Measurements from ENCODE around the gene GAREM2. TPM values are rescaled to one million over a fixed set of nuclear protein-coding genes. Genes with fewer than 3 reads are reported as not detected.

The GAREM2 gene
- total and polyA plus RNA-seq, 9 of the 15 experiments (the other 6 are each of a cell fraction or from before 2014, with no cell fraction given), result 1.7 to 12.4 (median 2.5) TPM

DNA sequence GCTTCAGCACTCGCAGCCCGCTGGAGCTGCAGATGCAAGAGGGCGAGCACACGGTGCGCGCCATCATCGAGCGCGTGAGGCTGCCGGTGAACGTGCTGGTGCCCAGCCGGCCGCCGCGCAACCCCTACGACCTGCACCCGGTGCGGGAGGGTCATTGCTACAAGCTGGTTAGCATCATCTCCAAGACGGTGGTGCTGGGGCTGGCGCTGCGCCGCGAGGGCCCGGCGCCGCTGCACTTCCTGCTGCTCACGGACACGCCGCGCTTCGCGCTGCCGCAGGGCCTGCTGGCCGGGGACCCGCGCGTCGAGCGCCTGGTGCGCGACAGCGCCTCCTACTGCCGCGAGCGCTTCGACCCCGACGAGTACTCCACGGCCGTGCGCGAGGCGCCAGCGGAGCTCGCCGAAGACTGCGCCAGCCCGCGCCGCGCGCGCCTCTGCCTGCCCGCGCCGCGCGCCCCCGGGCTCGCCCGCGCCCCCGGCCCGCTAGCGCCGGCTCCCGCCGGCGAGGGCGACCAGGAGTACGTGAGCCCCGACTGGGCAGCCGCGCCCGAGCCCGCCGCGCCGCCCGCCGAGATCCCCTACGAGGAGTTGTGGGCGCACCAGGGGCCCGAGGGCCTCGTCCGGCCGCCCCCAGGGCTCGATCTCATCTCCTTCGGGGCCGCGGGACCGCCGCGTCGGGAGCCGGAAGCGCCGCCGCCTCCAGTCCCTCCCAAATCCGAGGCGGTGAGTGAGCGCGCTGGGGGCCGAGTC, 11.8 kb downstream of the GAREM2 start (continued):
- TF ChIP-seq ZNF384 (IDR thresholded peaks at IDR 0.05; ENCODE audit: low read depth, low read length) (no peak), SAFB (IDR thresholded peaks at IDR 0.05; ENCODE audit: borderline replicate concordance, low read depth, low read length) (peak; percentile 82), ZSCAN32 (CRISPR knock-in tag; IDR thresholded peaks at IDR 0.05) (no peak), ZNF830 (CRISPR knock-in tag; IDR thresholded peaks at IDR 0.05) (no peak), NCOR1 (IDR thresholded peaks at IDR 0.05) (no peak), ZFP30 (CRISPR knock-in tag; IDR thresholded peaks at IDR 0.05; ENCODE audit: borderline replicate concordance) (no peak), SMAD1 (IDR thresholded peaks at IDR 0.05; ENCODE audit: low read depth, low read length, partially characterized antibody) (no peak), SIRT6 (IDR thresholded peaks at IDR 0.05; ENCODE audit: low read depth, low read length) (no peak), MEIS2 (IDR thresholded peaks at IDR 0.05; ENCODE audit: partially characterized antibody) (no peak), ATF7 (IDR thresholded peaks at IDR 0.05) (peak; percentile 66), CREBBP (IDR thresholded peaks at IDR 0.05; ENCODE audit: low read depth, low read length) (no peak), JUN (IDR thresholded peaks at IDR 0.05; ENCODE audit: borderline replicate concordance, low read depth, low read length) (no peak; the same call in 1 of the 2 replicates), JUN (CRISPR knock-in tag; IDR thresholded peaks at IDR 0.05; ENCODE audit: borderline replicate concordance) (no peak), MYNN (IDR thresholded peaks at IDR 0.05) (no peak), MYNN (CRISPR knock-in tag; IDR thresholded peaks at IDR 0.05) (no peak), NCOA2 (IDR thresholded peaks at IDR 0.05; ENCODE audit: partially characterized antibody in 2 of 2) (no peak)
- TF ChIP-seq, protein P1, sequence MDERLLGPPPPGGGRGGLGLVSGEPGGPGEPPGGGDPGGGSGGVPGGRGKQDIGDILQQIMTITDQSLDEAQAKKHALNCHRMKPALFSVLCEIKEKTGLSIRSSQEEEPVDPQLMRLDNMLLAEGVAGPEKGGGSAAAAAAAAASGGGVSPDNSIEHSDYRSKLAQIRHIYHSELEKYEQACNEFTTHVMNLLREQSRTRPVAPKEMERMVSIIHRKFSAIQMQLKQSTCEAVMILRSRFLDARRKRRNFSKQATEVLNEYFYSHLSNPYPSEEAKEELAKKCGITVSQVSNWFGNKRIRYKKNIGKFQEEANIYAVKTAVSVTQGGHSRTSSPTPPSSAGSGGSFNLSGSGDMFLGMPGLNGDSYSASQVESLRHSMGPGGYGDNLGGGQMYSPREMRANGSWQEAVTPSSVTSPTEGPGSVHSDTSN (CRISPR knock-in tag; IDR thresholded peaks at IDR 0.05; ENCODE audit: low read depth), result no peak
- TF ChIP-seq, protein P1 (tag; conservative IDR thresholded peaks at IDR 0.05; ENCODE audit: low read depth), result no peak
- TF ChIP-seq, protein P2, sequence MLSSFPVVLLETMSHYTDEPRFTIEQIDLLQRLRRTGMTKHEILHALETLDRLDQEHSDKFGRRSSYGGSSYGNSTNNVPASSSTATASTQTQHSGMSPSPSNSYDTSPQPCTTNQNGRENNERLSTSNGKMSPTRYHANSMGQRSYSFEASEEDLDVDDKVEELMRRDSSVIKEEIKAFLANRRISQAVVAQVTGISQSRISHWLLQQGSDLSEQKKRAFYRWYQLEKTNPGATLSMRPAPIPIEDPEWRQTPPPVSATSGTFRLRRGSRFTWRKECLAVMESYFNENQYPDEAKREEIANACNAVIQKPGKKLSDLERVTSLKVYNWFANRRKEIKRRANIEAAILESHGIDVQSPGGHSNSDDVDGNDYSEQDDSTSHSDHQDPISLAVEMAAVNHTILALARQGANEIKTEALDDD (IDR thresholded peaks at IDR 0.05), result no peak
- TF ChIP-seq, protein P3, sequence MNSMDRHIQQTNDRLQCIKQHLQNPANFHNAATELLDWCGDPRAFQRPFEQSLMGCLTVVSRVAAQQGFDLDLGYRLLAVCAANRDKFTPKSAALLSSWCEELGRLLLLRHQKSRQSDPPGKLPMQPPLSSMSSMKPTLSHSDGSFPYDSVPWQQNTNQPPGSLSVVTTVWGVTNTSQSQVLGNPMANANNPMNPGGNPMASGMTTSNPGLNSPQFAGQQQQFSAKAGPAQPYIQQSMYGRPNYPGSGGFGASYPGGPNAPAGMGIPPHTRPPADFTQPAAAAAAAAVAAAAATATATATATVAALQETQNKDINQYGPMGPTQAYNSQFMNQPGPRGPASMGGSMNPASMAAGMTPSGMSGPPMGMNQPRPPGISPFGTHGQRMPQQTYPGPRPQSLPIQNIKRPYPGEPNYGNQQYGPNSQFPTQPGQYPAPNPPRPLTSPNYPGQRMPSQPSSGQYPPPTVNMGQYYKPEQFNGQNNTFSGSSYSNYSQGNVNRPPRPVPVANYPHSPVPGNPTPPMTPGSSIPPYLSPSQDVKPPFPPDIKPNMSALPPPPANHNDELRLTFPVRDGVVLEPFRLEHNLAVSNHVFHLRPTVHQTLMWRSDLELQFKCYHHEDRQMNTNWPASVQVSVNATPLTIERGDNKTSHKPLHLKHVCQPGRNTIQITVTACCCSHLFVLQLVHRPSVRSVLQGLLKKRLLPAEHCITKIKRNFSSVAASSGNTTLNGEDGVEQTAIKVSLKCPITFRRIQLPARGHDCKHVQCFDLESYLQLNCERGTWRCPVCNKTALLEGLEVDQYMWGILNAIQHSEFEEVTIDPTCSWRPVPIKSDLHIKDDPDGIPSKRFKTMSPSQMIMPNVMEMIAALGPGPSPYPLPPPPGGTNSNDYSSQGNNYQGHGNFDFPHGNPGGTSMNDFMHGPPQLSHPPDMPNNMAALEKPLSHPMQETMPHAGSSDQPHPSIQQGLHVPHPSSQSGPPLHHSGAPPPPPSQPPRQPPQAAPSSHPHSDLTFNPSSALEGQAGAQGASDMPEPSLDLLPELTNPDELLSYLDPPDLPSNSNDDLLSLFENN (IDR thresholded peaks at IDR 0.05; ENCODE audit: low read depth in 2 of 2, low read length in 2 of 2), result 0 out of 4 replicates have a peak, but pooled peaks of 1 of the 2 experiments have one; percentile 34
- TF ChIP-seq, protein P4, sequence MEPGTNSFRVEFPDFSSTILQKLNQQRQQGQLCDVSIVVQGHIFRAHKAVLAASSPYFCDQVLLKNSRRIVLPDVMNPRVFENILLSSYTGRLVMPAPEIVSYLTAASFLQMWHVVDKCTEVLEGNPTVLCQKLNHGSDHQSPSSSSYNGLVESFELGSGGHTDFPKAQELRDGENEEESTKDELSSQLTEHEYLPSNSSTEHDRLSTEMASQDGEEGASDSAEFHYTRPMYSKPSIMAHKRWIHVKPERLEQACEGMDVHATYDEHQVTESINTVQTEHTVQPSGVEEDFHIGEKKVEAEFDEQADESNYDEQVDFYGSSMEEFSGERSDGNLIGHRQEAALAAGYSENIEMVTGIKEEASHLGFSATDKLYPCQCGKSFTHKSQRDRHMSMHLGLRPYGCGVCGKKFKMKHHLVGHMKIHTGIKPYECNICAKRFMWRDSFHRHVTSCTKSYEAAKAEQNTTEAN (CRISPR knock-in tag; IDR thresholded peaks at IDR 0.05), result no peak
